A673 (cell line): Measurements from ENCODE around the gene GPC1. TPM values are rescaled to one million over a fixed set of nuclear protein-coding genes. Genes with fewer than 3 reads are reported as not detected.

ENCODE experiments used
- BruUV-seq: library from RNA; stranded (reverse); fragments of 400-500 nt; replicated peaks from 2 replicates; lab custom pipeline; 2021; lab: Mats Ljungman, UMichigan
- CTCF ChIA-PET: fragments of 300-600 bp; sonication (Branson Sonifier 250); formaldehyde crosslinking; loops from one replicate; lab custom pipeline; 2022; ENCODE audit warnings: antibody characterized with exemption; lab: Charles Lee
- POLR2A ChIA-PET: fragments of 300-600 bp; sonication (Branson Sonifier 250); formaldehyde crosslinking; loops from one replicate; lab custom pipeline; 2022; ENCODE audit warnings: antibody characterized with exemption; ENCODE audit not compliant: low non-redundant PET; lab: Charles Lee
- DNase-seq: peaks from one replicate; pipeline ENCODE4 v3.0.0-alpha.2; 2015; ENCODE audit warnings: low spot score
- H3K27ac ChIP-seq: fragments of 200-600 bp; sonication (generic); 2 replicates; pipeline ENCODE4 v1.5.1; 2016; ENCODE audit warnings: mixed run types, low read depth, mild to moderate bottlenecking, mixed read lengths, antibody characterized with exemption, low read length; ENCODE audit not compliant: poor library complexity, severe bottlenecking
- H3K27me3 ChIP-seq: fragments of 200-600 bp; sonication (generic); replicated peaks from 2 replicates; pipeline ENCODE4 v1.6.1; 2017; ENCODE audit warnings: mixed run types, low read depth, mild to moderate bottlenecking, mixed read lengths, antibody characterized with exemption, low read length; ENCODE audit not compliant: insufficient read depth, poor library complexity
- H3K36me3 ChIP-seq: fragments of 200-600 bp; sonication (generic); 2 replicates; pipeline ENCODE4 v1.6.1; 2016; ENCODE audit warnings: mixed run types, mild to moderate bottlenecking, mixed read lengths, antibody characterized with exemption, low read length; ENCODE audit not compliant: insufficient read depth, poor library complexity, severe bottlenecking
- H3K4me1 ChIP-seq: fragments of 200-600 bp; sonication (generic); 2 replicates; pipeline ENCODE4 v1.6.1; 2017; ENCODE audit warnings: mixed run types, mild to moderate bottlenecking, mixed read lengths, antibody characterized with exemption, low read length; ENCODE audit not compliant: insufficient read depth, poor library complexity, severe bottlenecking
- H3K4me3 ChIP-seq: fragments of 200-600 bp; sonication (generic); 2 replicates; pipeline ENCODE4 v1.5.1; 2016; ENCODE audit warnings: low read depth, mixed run types, mild to moderate bottlenecking, mixed read lengths, low read length; ENCODE audit not compliant: poor library complexity, severe bottlenecking
- H3K9me3 ChIP-seq: fragments of 200-600 bp; sonication (generic); 2 replicates; pipeline ENCODE4 v1.6.1; 2016; ENCODE audit warnings: mixed run types, low read depth, mild to moderate bottlenecking, mixed read lengths, antibody characterized with exemption, low read length; ENCODE audit not compliant: poor library complexity, severe bottlenecking
- CTCF ChIP-seq: fragments of 300-800, 200-600 bp; sonication (generic); conservative IDR thresholded peaks from 2 replicates; pipeline ENCODE4 v1.5.1; 2017; ENCODE audit warnings: low read depth, mild to moderate bottlenecking, antibody characterized with exemption, low read length, moderate library complexity, mixed read lengths
- EZH2 ChIP-seq: fragments of 200-600 bp; sonication (generic); IDR thresholded peaks from 2 replicates; pipeline ENCODE4 v1.6.1; 2017; ENCODE audit warnings: borderline replicate concordance, low read depth, mild to moderate bottlenecking, mixed read lengths, antibody characterized with exemption, low read length; ENCODE audit not compliant: poor library complexity, severe bottlenecking
- intact Hi-C: fragments of 100-400 bp; cut with micrococcal nuclease; formaldehyde crosslinking; loops from one replicate; pipeline ENCODE4 v1.10.0; 2022; ENCODE audit not compliant: unreplicated experiment
- total RNA-seq: library from RNA; stranded (reverse); gene quantifications from 2 replicates; pipeline ENCODE4 v1.2.3, GENCODE V29; 2021

Gene GPC1
- total RNA-seq, 1 experiment from 2014 or later, result 21.2 TPM

- no peak for DNase-seq
- CTCF ChIA-PET, result no interaction called here
- H3K9me3 ChIP-seq, result no peaks in the 10 kb centered on the region
- H3K36me3 ChIP-seq, result no peaks in the 10 kb centered on the region
- POLR2A ChIA-PET, result no interaction called here
- TF ChIP-seq CTCF (no peak), EZH2 (no peak)
- no peak overlapping the region for H3K27ac ChIP-seq
- H3K27me3 ChIP-seq, result no peaks in the 10 kb centered on the region
- no peak overlapping the region for H3K4me3 ChIP-seq
- H3K4me1 ChIP-seq, result no peaks in the 10 kb centered on the region
- intact Hi-C loops, result no loop called here
- BruUV-seq, result no TSS peak
Measured at GRCh38 chr2:240397924-240398645, 37.4 kb upstream of the GPC1 start.

- H3K36me3 ChIP-seq, result no peaks in the 10 kb centered on the region
- H3K9me3 ChIP-seq, result no peaks in the 10 kb centered on the region
- DNase-seq, result no peak
- no peak overlapping the region for H3K4me3 ChIP-seq
- BruUV-seq, result no TSS peak
- ChIA-PET POLR2A (no interaction called here), CTCF (no interaction called here)
- no peaks in the 10 kb centered on the region for H3K27me3 ChIP-seq
- H3K4me1 ChIP-seq, result no peaks in the 10 kb centered on the region
- intact Hi-C loops, result no loop called here
- TF ChIP-seq EZH2 (no peak), CTCF (no peak)
- no peak overlapping the region for H3K27ac ChIP-seq
Measured at GRCh38 chr2:240398661-240399267, 36.7 kb upstream of the GPC1 start.

GRCh38 chr2:240399419-240400324 is 35.8 kb upstream of the GPC1 start:
- DNase-seq, result no peak
- CTCF ChIA-PET, result no interaction called here

More at GRCh38 chr2:240399419-240400324, 35.8 kb upstream of the GPC1 start:
- no peaks in the 10 kb centered on the region for H3K36me3 ChIP-seq
- POLR2A ChIA-PET, result no interaction called here
- H3K27me3 ChIP-seq, result no peaks in the 10 kb centered on the region
- H3K4me3 ChIP-seq, result no peak overlapping the region
- no peaks in the 10 kb centered on the region for H3K9me3 ChIP-seq
- TF ChIP-seq CTCF (no peak), EZH2 (no peak)
- intact Hi-C loops, result no loop called here
- no peak overlapping the region for H3K27ac ChIP-seq
- no peaks in the 10 kb centered on the region for H3K4me1 ChIP-seq
- BruUV-seq, result no TSS peak
